Panc1 (cell line): ENCODE data around the gene RPAP3. TPM values are rescaled to one million over a fixed set of nuclear protein-coding genes. Genes with fewer than 3 reads are reported as not detected.

Experiments used
- ATAC-seq: fragments of 200-7000 bp; cut with Tn5 transposase; 2 replicates; pipeline ENCODE4 v1.9.1; 2020; ENCODE audit warnings: mild to moderate bottlenecking, moderate library complexity
- BruUV-seq: library from RNA; stranded (reverse); fragments of 400-500 nt; replicated peaks from 2 replicates; lab custom pipeline; 2021; lab: Mats Ljungman, UMichigan
- CTCF ChIA-PET: fragments of 300-600 bp; sonication (Branson Sonifier 250); formaldehyde crosslinking; loops from one replicate; lab custom pipeline; 2022; ENCODE audit warnings: antibody characterized with exemption; lab: Charles Lee
- POLR2A ChIA-PET: fragments of 300-600 bp; sonication (Branson Sonifier 250); formaldehyde crosslinking; loops from one replicate; lab custom pipeline; 2022; ENCODE audit warnings: antibody characterized with exemption; lab: Charles Lee
- DNase-seq: peaks from one replicate; pipeline ENCODE4 v3.0.0-alpha.2; 2010; ENCODE audit warnings: low read depth, low spot score
- H3K27ac ChIP-seq: 2 replicates; pipeline ENCODE4 v1.5.1; 2011; ENCODE audit warnings: mild to moderate bottlenecking, low read length, inconsistent platforms
- H3K27me3 ChIP-seq: fragments of 200-500 bp; sonication (Bioruptor generic); 2 replicates; pipeline ENCODE4 v1.6.0; 2014; ENCODE audit warnings: low read length, inconsistent platforms; ENCODE audit not compliant: control insufficient read depth, insufficient read depth
- H3K36me3 ChIP-seq: fragments of 200-500 bp; sonication (Bioruptor generic); 2 replicates; pipeline ENCODE4 v1.5.1; 2014; ENCODE audit warnings: inconsistent platforms, mild to moderate bottlenecking, low read length, moderate library complexity; ENCODE audit not compliant: control insufficient read depth, insufficient read depth
- H3K4me1 ChIP-seq: 2 replicates; pipeline ENCODE4 v1.5.1; 2011; ENCODE audit warnings: inconsistent platforms, mild to moderate bottlenecking, low read length, moderate library complexity; ENCODE audit not compliant: control insufficient read depth, insufficient read depth
- H3K4me3 ChIP-seq, 2 experiments: 2 replicates each; pipeline ENCODE4 v1.5.1; 2011 to 2012; ENCODE audit warnings: low read depth in 2 of 2, low read length in 2 of 2, mild to moderate bottlenecking in 2 of 2, inconsistent platforms in 1 of 2, moderate library complexity in 1 of 2
- H3K9me3 ChIP-seq: fragments of 200-500 bp; sonication (Bioruptor generic); 2 replicates; pipeline ENCODE4 v1.5.1; 2014; ENCODE audit warnings: low read depth, mild to moderate bottlenecking, inconsistent platforms, low read length, moderate library complexity; ENCODE audit not compliant: control insufficient read depth, insufficient read depth
- CTCF ChIP-seq: fragments of 450-650 bp; IDR thresholded peaks from 2 replicates; pipeline ENCODE4 v1.5.1; 2017; ENCODE audit warnings: mild to moderate bottlenecking
- POLR2AphosphoS5 ChIP-seq: IDR thresholded peaks from 2 replicates; pipeline ENCODE4 v1.6.1; 2012; ENCODE audit warnings: mild to moderate bottlenecking, low read depth, low read length, moderate library complexity
- REST ChIP-seq, 2 experiments: IDR thresholded peaks; 2 replicates each; pipeline ENCODE4 v1.6.1; 2011 to 2012; ENCODE audit warnings: low read depth in 2 of 2, control low read depth in 1 of 2, low read length in 1 of 2, mild to moderate bottlenecking in 1 of 2, moderate library complexity in 1 of 2; ENCODE audit not compliant: insufficient read depth in 1 of 2
- SIN3A ChIP-seq: IDR thresholded peaks from 2 replicates; pipeline ENCODE4 v1.6.1; 2012; ENCODE audit warnings: low read depth, mild to moderate bottlenecking, low read length, moderate library complexity, borderline replicate concordance; ENCODE audit not compliant: insufficient read depth
- TCF7L2 ChIP-seq: IDR thresholded peaks from 2 replicates; pipeline ENCODE4 v1.6.1; 2011; ENCODE audit warnings: mild to moderate bottlenecking, low read depth, low read length, inconsistent platforms
- in situ Hi-C: cut with HindIII; loops from 2 replicates; pipeline ENCODE4 v1.10.0; 2016; ENCODE audit warnings: low sequenced_read_pairs, low pct_unique_long_range_greater_than_20kb
- intact Hi-C: fragments of 100-400 bp; cut with micrococcal nuclease; formaldehyde crosslinking; loops from one replicate; pipeline ENCODE4 v1.10.0; 2022; ENCODE audit not compliant: unreplicated experiment
- total RNA-seq: library from RNA; stranded (reverse); gene quantifications from one replicate; pipeline ENCODE4 v1.2.1, GENCODE V29; 2021; ENCODE audit not compliant: unreplicated experiment

RPAP3 gene
- total RNA-seq, 1 experiment from 2014 or later: 47.3 TPM

GRCh38 chr12:47734725-47735480 lies 29.1 kb upstream of the RPAP3 start:
- no peak for TF ChIP-seq TCF7L2
- no peak for TF ChIP-seq SIN3A
- TF ChIP-seq CTCF: no peak
- no peak for TF ChIP-seq POLR2AphosphoS5
- TF ChIP-seq REST (IDR thresholded peaks at IDR 0.05; ENCODE audit: insufficient read depth in 1 of 2, low read depth in 2 of 2, low read length in 1 of 2): no peak
- intact Hi-C loops (no loop called here), in situ Hi-C loops (no loop called here)
- POLR2A ChIA-PET: no interaction called here
- DNase-seq (no peak), ATAC-seq (no peak)
- Histone ChIP-seq H3K27ac (no peak overlapping the region), H3K36me3 (no peaks in the 10 kb centered on the region), H3K4me1 (no peaks in the 10 kb centered on the region), H3K27me3 (no peaks in the 10 kb centered on the region), H3K9me3 (no peaks in the 10 kb centered on the region), H3K4me3 (no peak overlapping the region)
- CTCF ChIA-PET: interaction anchor here (0.9 kb wide), 1 partner anchor 9 kb away, joined by 4 read pairs; no protein-coding TSS in a partner anchor
- no TSS peak for BruUV-seq

- H3K9me3 ChIP-seq: no peaks in the 10 kb centered on the region
- no peak overlapping the region for H3K27ac ChIP-seq
- peak; percentile 19; the same call in 1 of the 2 replicates for ATAC-seq
- TF ChIP-seq POLR2AphosphoS5 (no peak), SIN3A (no peak), TCF7L2 (no peak), REST (IDR thresholded peaks at IDR 0.05; ENCODE audit: insufficient read depth in 1 of 2, low read depth in 2 of 2, low read length in 1 of 2) (no peak), CTCF (no peak)
- H3K4me3 ChIP-seq: no peak overlapping the region
- POLR2A ChIA-PET: no interaction called here
- in situ Hi-C loops (no loop called here), intact Hi-C loops (no loop called here)
- H3K36me3 ChIP-seq: no peaks in the 10 kb centered on the region
- no peak for DNase-seq
- no peaks in the 10 kb centered on the region for H3K27me3 ChIP-seq
- no TSS peak for BruUV-seq
- H3K4me1 ChIP-seq: no peaks in the 10 kb centered on the region
- CTCF ChIA-PET: interaction anchor here (0.6 kb wide), 1 partner anchor 110 kb away, joined by 3 read pairs; no protein-coding TSS in a partner anchor
Observed at GRCh38 chr12:47733142-47733541, 27.3 kb upstream of the RPAP3 start.
